ENCODE results near the gene ELN. TPM values are rescaled to one million over a fixed set of nuclear protein-coding genes. Genes with fewer than 3 reads are reported as not detected.
A peak's percentile ranks its signal among the peaks of the same experiment; 100 is the strongest.
"Not testable (repeated sequence)": the region's sequence is repeated elsewhere in the genome, so short reads cannot be mapped to it uniquely, and the experiment has no call there.

The ELN gene
- total RNA-seq, 1 donor from 2014 or later: 8.1 TPM

GRCh38 chr7:74000489-74001149, 27.4 kb upstream of the ELN start:
- ATAC-seq (no peak), DNase-seq (ENCODE audit: low spot score) (no peak)

- DNase-seq (ENCODE audit: low spot score) (no peak), ATAC-seq (no peak)
Observed at GRCh38 chr7:74001150-74001494, 26.9 kb upstream of the ELN start.

GRCh38 chr7:74002474-74003017, 25.4 kb upstream of the ELN start:
- DNase-seq (ENCODE audit: low spot score) (no peak), ATAC-seq (peak; percentile 19)

GRCh38 chr7:74003621-74004020, 24.4 kb upstream of the ELN start:
- ATAC-seq: no peak
- no peak for DNase-seq (ENCODE audit: low spot score)

- DNase-seq (ENCODE audit: low spot score) (no peak), ATAC-seq (no peak)
Observed at GRCh38 chr7:74006032-74006431, 21.9 kb upstream of the ELN start.

- ATAC-seq (no peak), DNase-seq (ENCODE audit: low spot score) (no peak)
Observed at GRCh38 chr7:74006451-74007241, 21.3 kb upstream of the ELN start.

GRCh38 chr7:74007242-74007567, 20.8 kb upstream of the ELN start:
- DNase-seq (ENCODE audit: low spot score) (no peak), ATAC-seq (no peak)

- ATAC-seq (no peak), DNase-seq (ENCODE audit: low spot score) (no peak)
Observed at GRCh38 chr7:74008687-74009086, 19.3 kb upstream of the ELN start.

GRCh38 chr7:74009719-74010118, 18.3 kb upstream of the ELN start:
- no peak for DNase-seq (ENCODE audit: low spot score)
- ATAC-seq: no peak

- no peak for ATAC-seq
- no peak for DNase-seq (ENCODE audit: low spot score)
Observed at GRCh38 chr7:74010407-74010806, 17.6 kb upstream of the ELN start.

GRCh38 chr7:74011421-74011820, 16.6 kb upstream of the ELN start:
- DNase-seq (ENCODE audit: low spot score): not testable (repeated sequence)

GRCh38 chr7:74012842-74013249, 15.1 kb upstream of the ELN start:
- no peak for ATAC-seq
- no peak for DNase-seq (ENCODE audit: low spot score)

More at GRCh38 chr7:74011421-74011820, 16.6 kb upstream of the ELN start:
- not testable (repeated sequence) for ATAC-seq

GRCh38 chr7:74013539-74014272, 14.3 kb upstream of the ELN start:
- ATAC-seq: peak; percentile 74
- DNase-seq (ENCODE audit: low spot score): no peak

- DNase-seq (ENCODE audit: low spot score) (no peak), ATAC-seq (no peak)
Observed at GRCh38 chr7:74014931-74015330, 13.0 kb upstream of the ELN start.

GRCh38 chr7:74015670-74016069, 12.3 kb upstream of the ELN start:
- DNase-seq (ENCODE audit: low spot score): no peak

GRCh38 chr7:74017125-74017524, 10.8 kb upstream of the ELN start:
- no peak for DNase-seq (ENCODE audit: low spot score)

More at GRCh38 chr7:74015670-74016069, 12.3 kb upstream of the ELN start:
- no peak for ATAC-seq

GRCh38 chr7:74018246-74018895, 9.6 kb upstream of the ELN start:
- DNase-seq (ENCODE audit: low spot score) (no peak), ATAC-seq (no peak)

More at GRCh38 chr7:74017125-74017524, 10.8 kb upstream of the ELN start:
- ATAC-seq: no peak

GRCh38 chr7:74019149-74019548, 8.8 kb upstream of the ELN start:
- ATAC-seq (no peak), DNase-seq (ENCODE audit: low spot score) (no peak)

GRCh38 chr7:74020390-74020789, 7.6 kb upstream of the ELN start:
- ATAC-seq (no peak), DNase-seq (ENCODE audit: low spot score) (no peak)

- no peak for ATAC-seq
- no peak for DNase-seq (ENCODE audit: low spot score)
Observed at GRCh38 chr7:74021546-74022320, 6.2 kb upstream of the ELN start.

Measured in left lobe of liver (tissue), 2 donors.